A549 treated with ZK216348 at 1 μM for 4 hours (cell line): ENCODE measurements around the gene VPS4A. TPM values are rescaled to one million over a fixed set of nuclear protein-coding genes. Genes with fewer than 3 reads are reported as not detected.

Experiments used
- total RNA-seq: library from RNA; stranded (reverse); fragments of 200-300 nt; extraction: Qiagen RNA extraction; gene quantifications from 5 replicates; pipeline ENCODE4 v1.2.3, GENCODE V29; 2022; ENCODE audit warnings: low read depth

The VPS4A gene
- 23.8 to 34.8 TPM (median 33.1 TPM) in 5 replicates for total RNA-seq

GRCh38 chr16:69310653-69311532 is at the start of gene VPS4A:
TSS of gene VPS4A (plus strand) at chr16:69311350. CDS start at chr16:69311512, 162 bp downstream.

GRCh38 chr16:69330286-69331109 is 19.3 kb downstream of the VPS4A start, which contains the start of gene PDF:
TSS of gene PDF (minus strand) at chr16:69330588. CDS start at chr16:69330570, 18 bp downstream.

GRCh38 chr16:69339289-69340094 is 28.3 kb downstream of the VPS4A start, which contains the start of the genes COG8 and NIP7:
TSS of gene COG8 (minus strand) at chr16:69339564. CDS start at chr16:69339552, 12 bp downstream.
TSS of gene NIP7 (plus strand) at chr16:69339772. CDS start at chr16:69339830, 58 bp downstream.

GRCh38 chr16:69351309-69352027 is 40.3 kb downstream of the VPS4A start, which contains the start of gene TMED6:
TSS of gene TMED6 (minus strand) at chr16:69351786. CDS start at chr16:69351753, 33 bp downstream.

Other genes with a start within 250 kb of the VPS4A start
- gene HAS3, start 205.7 kb upstream of the VPS4A start, total RNA-seq, result 31.2 to 54.8 TPM (median 50.9 TPM) in 5 replicates
- 106 to 141 TPM (median 134 TPM) in 5 replicates for gene CHTF8, start 178.8 kb upstream of the VPS4A start, total RNA-seq
- gene UTP4, start 178.7 kb upstream of the VPS4A start, total RNA-seq, result 80.0 to 89.8 TPM (median 83.0 TPM) in 5 replicates
- 5.0 to 11.0 TPM (median 8.7 TPM) in 5 replicates for gene SNTB2, start 124.2 kb upstream of the VPS4A start, total RNA-seq
- gene PDF, start 19.2 kb downstream of the VPS4A start, total RNA-seq, result 16.0 to 47.7 TPM (median 44.6 TPM) in 5 replicates
- gene COG8, start 28.2 kb downstream of the VPS4A start, total RNA-seq, result 16.8 to 27.2 TPM (median 25.7 TPM) in 5 replicates
- 50.6 to 78.5 TPM (median 53.3 TPM) in 5 replicates for gene NIP7, start 28.4 kb downstream of the VPS4A start, total RNA-seq
- gene TMED6, start 40.4 kb downstream of the VPS4A start, total RNA-seq, result 0.15 TPM in 1 of 5 replicates, not detected in the others
- 20.4 to 40.6 TPM (median 21.5 TPM) in 5 replicates for gene TERF2, start 74.7 kb downstream of the VPS4A start, total RNA-seq
- 179 to 244 TPM (median 207 TPM) in 5 replicates for gene CYB5B, start 113.3 kb downstream of the VPS4A start, total RNA-seq